AG09309 (cell line): ENCODE measurements around the gene PANK1.

Experiments
- DNase-seq: peaks from one replicate; pipeline ENCODE4 v3.0.0-alpha.2; 2010; ENCODE audit warnings: low read depth
- H3K4me3 ChIP-seq: 2 replicates; pipeline ENCODE4 v1.5.1; 2011; ENCODE audit warnings: mild to moderate bottlenecking, low read depth, low read length, moderate library complexity; ENCODE audit not compliant: control insufficient read depth
- CTCF ChIP-seq: IDR thresholded peaks from 2 replicates; pipeline ENCODE4 v1.5.1; 2011; ENCODE audit warnings: mild to moderate bottlenecking, low read depth, low read length, inconsistent platforms; ENCODE audit not compliant: insufficient read depth, control insufficient read depth; ENCODE audit errors: missing control alignments

Gene PANK1

DNA sequence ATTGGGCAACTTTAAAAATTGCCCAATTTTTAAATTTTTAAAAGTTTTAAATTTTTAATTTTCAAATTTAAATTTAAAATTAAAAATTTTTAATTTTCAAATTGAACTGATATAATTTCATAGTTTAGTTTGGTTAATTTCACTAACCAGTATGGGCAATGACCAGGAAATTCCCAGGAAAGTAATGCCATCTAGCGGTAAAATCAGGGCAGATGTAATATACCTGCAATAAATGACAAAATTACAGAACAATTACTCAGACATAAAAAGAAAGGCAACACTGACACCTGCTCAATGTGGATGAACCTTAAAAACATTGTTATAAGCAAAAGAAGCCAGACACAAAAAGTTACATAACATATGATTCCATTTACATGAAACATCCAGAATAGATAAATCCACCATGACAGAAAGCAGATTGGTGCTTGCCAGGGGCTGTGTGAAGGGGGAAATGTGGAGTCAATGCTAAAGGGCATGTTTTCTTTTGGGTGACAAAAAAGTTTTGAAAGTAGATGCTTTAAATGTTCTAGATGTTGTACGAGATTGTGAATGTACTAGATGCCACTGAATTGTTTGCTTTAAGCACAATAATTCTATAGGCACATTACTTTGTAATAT lies 81.1 kb downstream of the PANK1 start:
- H3K4me3 ChIP-seq = no peak overlapping the region
- peak; percentile 55 for TF ChIP-seq CTCF
- DNase-seq = no peak

GRCh38 chr10:89563311-89563710 lies 81.7 kb downstream of the PANK1 start:
- DNase-seq = no peak
- TF ChIP-seq CTCF = no peak
- H3K4me3 ChIP-seq = no peak overlapping the region

GRCh38 chr10:89556600-89556999 lies 88.4 kb downstream of the PANK1 start:
- no peak overlapping the region for H3K4me3 ChIP-seq
- TF ChIP-seq CTCF = no peak
- DNase-seq = no peak

GRCh38 chr10:89555688-89556445 lies 89.2 kb downstream of the PANK1 start:
- no peak for DNase-seq
- TF ChIP-seq CTCF = peak; percentile 21
- H3K4me3 ChIP-seq = no peak overlapping the region

- TF ChIP-seq CTCF = no peak
- no peak overlapping the region for H3K4me3 ChIP-seq
- DNase-seq = no peak
These were observed 90.6 kb downstream of the PANK1 start for GRCh38 chr10:89554433-89554832.

DNA sequence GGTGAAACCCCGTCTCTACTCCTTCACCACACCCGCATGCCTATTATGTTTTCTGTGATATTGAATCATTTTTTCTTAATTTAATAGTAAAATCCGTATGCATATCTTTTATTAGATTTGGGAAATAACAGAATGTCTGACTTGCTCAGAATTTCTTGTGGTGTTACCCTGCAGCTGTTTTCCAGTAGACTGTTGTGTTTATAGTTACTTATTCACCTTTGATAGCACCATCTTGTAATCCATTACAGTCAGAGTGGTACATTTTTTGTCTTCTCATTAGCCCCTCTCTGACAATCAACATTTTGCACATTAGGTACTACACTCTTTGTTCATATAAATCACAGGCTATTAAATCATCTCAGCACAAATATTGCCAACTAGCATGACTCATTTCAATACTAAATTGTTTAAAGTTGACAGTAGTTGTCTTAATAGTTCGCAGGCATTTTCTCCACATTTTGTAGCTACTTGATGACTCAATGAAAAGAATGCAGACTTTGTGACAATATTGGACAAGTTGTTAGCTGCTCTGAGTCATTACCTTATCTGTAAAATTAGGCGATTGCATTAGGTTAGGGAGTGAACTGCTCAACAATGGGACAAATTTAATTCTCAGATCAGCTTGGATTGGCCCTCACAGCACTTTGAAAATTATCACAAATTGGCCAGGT lies 91.8 kb downstream of the PANK1 start:
- H3K4me3 ChIP-seq = no peak overlapping the region
- DNase-seq = peak; percentile 93
- TF ChIP-seq CTCF = no peak
